ENCODE data around the gene UNC13B.
A peak's percentile ranks its signal among the peaks of the same experiment; 100 is the strongest.

Gene UNC13B

GRCh38 chr9:35258660-35259474 is 97.1 kb downstream of the UNC13B start:
- in situ Hi-C loops (cut with HindIII; ENCODE audit: low sequenced_read_pairs): no loop called here
- DNase-seq (ENCODE audit: low read depth): peak; percentile 57
- H3K4me3 ChIP-seq (ENCODE audit: low read depth, low read length): no peak overlapping the region
- TF ChIP-seq CTCF (IDR thresholded peaks at IDR 0.05; ENCODE audit: low read depth, low read length, missing control alignments): peak; percentile 91

GRCh38 chr9:35260186-35260585 is 98.4 kb downstream of the UNC13B start:
- DNase-seq (ENCODE audit: low read depth): no peak
- TF ChIP-seq CTCF (IDR thresholded peaks at IDR 0.05; ENCODE audit: low read depth, low read length, missing control alignments): no peak
- in situ Hi-C loops (cut with HindIII; ENCODE audit: low sequenced_read_pairs): no loop called here
- H3K4me3 ChIP-seq (ENCODE audit: low read depth, low read length): no peak overlapping the region

GRCh38 chr9:35262064-35262463 is 100.3 kb downstream of the UNC13B start:
- DNase-seq (ENCODE audit: low read depth): no peak
- no peak overlapping the region for H3K4me3 ChIP-seq (ENCODE audit: low read depth, low read length)
- no peak for TF ChIP-seq CTCF (IDR thresholded peaks at IDR 0.05; ENCODE audit: low read depth, low read length, missing control alignments)
- in situ Hi-C loops (cut with HindIII; ENCODE audit: low sequenced_read_pairs): no loop called here

- DNase-seq (ENCODE audit: low read depth): no peak
- H3K4me3 ChIP-seq (ENCODE audit: low read depth, low read length): no peak overlapping the region
- TF ChIP-seq CTCF (IDR thresholded peaks at IDR 0.05; ENCODE audit: low read depth, low read length, missing control alignments): no peak
- in situ Hi-C loops (cut with HindIII; ENCODE audit: low sequenced_read_pairs): no loop called here
Measured at GRCh38 chr9:35267710-35268109, 105.9 kb downstream of the UNC13B start.

DNA sequence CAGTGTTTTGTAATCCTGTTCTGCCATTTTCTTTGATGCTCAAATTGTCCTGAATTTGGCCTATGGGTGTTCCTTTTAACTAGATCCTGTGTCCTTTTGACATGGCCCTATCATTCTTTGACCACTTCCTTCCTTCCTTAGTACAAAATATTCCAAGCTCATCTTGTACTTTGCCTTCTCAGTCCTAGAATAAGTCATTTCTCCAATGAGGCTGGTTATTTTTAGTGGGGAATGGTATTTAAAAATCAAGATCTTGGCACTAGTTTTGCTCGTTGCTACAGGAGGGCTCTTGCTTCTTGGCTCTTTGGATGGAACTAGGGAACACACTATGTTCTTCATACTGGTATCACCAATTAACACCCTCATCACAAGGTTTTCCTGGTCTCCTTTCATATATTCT is 108.1 kb downstream of the UNC13B start:
- TF ChIP-seq CTCF (IDR thresholded peaks at IDR 0.05; ENCODE audit: low read depth, low read length, missing control alignments): no peak
- in situ Hi-C loops (cut with HindIII; ENCODE audit: low sequenced_read_pairs): no loop called here
- no peak for DNase-seq (ENCODE audit: low read depth)
- no peak overlapping the region for H3K4me3 ChIP-seq (ENCODE audit: low read depth, low read length)

DNA sequence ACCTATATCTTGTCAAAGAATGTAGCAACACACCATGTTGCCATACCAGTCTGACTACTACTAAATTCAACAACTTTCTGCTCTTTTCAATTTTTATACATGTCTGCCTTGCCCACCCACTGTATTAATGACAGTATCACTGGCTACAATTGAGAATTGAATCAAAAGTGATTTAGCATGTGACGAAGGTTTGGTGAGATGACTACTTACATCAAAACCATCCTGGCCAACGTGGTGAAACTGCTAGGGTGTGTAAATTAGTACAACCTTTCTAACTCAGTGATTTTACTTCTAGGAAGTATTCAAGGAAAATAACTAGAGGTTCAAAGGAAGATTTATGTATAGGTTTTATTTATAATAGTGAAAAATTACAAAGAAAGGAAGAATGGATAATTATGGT is 109.8 kb downstream of the UNC13B start:
- in situ Hi-C loops (cut with HindIII; ENCODE audit: low sequenced_read_pairs): no loop called here
- no peak for DNase-seq (ENCODE audit: low read depth)
- H3K4me3 ChIP-seq (ENCODE audit: low read depth, low read length): no peak overlapping the region
- no peak for TF ChIP-seq CTCF (IDR thresholded peaks at IDR 0.05; ENCODE audit: low read depth, low read length, missing control alignments)

Data from astrocyte of the cerebellum (primary cell).